Right renal pelvis (tissue), 4 donors: Measurements from ENCODE around the gene A2ML1. TPM values are rescaled to one million over a fixed set of nuclear protein-coding genes. Genes with fewer than 3 reads are reported as not detected.
"Not testable (repeated sequence)": the region's sequence is repeated elsewhere in the genome, so short reads cannot be mapped to it uniquely, and the experiment has no call there.

Source experiments
- DNase-seq, 4 donors: peaks; one replicate each; pipeline ENCODE4 v3.0.0-alpha.2; 2013; ENCODE audit warnings: low read depth in 4 of 4, low spot score in 3 of 4, missing footprints in 1 of 4
- polyA plus RNA-seq, 4 donors: library from polyadenylated mRNA; unstranded; fragments of 120-200 nt; gene quantifications; one replicate each; pipeline ENCODE4 v1.2.1, GENCODE V29; 2013; ENCODE audit not compliant: insufficient read length in 4 of 4

The A2ML1 gene
- polyA plus RNA-seq, 4 donors = 0.06 to 0.40 (median 0.21) TPM; not detected in 1

DNA sequence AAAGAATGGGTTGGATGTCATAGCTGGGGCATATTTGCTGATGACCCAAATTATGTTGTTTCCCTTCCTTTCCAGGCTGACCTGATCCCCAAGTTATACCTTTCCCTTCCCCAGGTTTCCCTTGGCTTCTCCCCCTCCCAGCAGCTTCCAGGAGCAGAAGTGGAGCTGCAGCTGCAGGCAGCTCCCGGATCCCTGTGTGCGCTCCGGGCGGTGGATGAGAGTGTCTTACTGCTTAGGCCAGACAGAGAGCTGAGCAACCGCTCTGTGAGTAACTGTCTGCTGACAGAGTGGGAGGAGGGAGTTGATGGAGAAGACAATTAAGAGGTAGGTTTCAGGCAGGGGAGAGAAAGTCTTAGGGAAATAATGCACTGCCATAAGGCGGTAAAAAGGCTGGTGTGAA is 25.0 kb downstream of the A2ML1 start:
- DNase-seq = no peak

DNA sequence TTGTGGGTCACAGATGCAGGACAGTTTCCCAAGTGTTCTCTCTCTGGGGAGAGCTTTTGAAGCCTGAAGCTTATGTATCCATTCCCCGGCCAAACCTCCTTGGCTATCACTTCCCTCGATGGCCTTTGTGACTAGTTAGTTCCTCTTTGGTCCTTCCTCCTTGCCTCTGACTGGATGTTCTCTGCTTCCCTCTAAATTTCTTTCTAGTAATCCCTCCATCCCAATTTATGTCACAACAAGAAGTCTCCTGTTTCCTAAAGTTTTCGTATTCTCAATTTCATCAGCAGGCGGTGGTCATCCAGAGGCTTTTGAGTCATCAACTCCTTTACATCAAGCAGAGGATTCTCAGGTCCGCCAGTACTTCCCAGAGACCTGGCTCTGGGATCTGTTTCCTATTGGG is 27.5 kb downstream of the A2ML1 start:
- DNase-seq = no peak

DNA sequence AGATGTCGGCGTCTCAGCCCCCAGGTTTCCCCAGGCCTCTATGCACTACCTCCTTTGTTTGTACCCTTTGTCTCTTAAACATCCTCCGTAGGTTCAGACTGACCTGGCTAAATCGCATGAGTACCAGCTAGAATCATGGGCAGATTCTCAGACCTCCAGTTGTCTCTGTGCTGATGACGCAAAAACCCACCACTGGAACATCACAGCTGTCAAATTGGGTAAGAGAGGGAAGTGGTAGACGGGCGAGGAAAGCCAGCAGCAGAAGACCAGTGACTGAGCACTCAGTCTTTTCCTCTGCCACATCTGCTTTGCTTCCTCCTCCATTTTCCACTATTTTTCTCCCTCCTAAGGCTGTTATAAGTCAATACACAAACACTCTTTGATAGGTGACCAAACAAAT is 29.7 kb downstream of the A2ML1 start:
- no peak for DNase-seq

DNA sequence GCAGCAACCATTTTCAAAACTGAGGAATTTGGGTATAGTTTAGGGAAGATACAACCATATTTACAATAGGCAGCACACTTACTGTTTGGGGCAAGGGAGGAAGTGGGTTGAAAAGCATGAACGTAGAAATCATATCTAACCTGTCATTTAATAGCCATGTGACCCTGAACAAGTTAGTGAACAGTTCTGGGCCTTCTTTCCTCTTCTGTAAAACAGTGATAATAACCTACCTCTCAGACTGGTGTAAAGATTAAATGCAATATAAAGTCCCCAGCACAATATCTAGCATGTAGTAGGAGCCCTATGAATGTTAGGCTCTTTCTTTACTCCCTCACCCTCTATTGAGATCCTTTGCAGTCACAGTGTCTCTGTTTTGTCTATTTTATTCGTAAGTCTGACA is 33.5 kb downstream of the A2ML1 start:
- no peak for DNase-seq

DNA sequence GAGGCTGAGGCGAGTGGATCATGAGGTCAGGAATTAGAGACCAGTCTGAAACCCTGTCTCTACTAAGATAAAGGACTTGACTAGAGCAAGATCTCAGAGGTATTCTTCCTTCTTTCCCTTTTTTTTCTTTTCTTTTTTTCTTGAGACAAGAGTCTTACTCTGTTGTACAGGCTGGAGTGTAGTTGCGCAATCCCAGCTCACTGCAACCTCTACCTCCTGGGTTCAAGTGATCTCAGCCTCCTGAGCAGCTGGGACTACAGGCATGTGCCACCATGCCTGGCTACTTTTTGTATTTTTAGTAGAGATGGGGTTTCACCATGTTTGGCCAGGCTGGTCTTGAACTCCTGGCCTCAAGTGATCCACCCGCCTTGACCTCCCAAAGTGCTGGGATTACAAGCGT is 37.0 kb downstream of the A2ML1 start:
- DNase-seq = not testable (repeated sequence)

DNA sequence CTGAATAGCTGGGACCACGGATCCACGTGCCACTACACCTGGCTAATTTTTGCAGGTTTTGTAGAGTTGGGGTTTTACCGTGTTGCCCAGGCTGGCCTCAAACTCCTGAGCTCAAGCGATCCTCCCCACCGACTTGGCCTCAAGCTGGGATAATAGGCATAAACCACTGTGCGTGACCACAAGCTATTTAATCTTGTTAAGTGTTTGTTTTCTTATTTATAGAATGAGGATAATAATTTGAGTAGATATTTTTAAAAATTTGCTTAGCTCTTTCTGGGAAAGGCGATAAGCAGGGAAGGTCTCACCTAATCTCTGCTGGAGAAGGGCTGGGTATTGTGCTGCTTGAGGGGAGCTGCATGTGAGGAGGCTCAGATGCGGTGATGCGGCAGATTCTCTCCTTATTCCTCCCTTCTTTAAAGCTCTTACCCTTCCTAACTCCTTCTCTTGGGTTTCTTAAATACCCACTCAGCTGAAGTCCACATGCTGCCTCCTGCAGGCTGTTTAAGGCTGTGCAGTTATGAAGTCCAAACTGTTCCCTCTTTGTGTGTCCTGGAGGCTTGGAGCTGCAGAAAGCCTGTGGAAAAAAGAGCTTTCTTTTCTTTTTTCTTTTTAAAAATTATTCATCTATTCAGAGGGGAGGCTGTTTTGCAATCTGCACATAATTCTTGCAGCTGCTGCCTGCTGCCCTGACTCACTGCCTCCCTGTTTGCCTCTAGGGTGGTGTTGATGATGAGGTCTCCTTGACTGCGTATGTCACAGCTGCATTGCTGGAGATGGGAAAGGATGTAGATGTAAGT is 37.9 kb downstream of the A2ML1 start:
- DNase-seq = peak in 3 of 4 donors; percentile 3 to 13 (median 7)

DNA sequence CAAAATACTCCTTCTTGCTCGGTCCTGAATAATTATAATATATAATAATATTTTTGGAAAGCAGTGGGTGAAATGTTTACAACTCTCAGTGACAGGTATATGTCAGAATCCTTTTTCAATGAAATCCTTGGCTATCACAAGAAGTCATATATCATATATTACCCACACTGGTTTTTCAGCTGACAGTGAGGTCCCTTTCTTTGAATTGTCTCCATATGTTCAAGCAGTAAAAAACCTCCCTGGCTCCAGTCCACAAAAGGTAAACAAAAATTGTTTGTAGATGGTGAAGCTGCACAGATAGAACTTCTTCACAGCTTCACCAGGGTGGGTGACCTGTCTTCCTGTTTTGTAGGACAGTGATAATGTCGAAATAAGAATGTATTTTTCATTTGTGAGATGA is 44.0 kb downstream of the A2ML1 start:
- no peak for DNase-seq

DNA sequence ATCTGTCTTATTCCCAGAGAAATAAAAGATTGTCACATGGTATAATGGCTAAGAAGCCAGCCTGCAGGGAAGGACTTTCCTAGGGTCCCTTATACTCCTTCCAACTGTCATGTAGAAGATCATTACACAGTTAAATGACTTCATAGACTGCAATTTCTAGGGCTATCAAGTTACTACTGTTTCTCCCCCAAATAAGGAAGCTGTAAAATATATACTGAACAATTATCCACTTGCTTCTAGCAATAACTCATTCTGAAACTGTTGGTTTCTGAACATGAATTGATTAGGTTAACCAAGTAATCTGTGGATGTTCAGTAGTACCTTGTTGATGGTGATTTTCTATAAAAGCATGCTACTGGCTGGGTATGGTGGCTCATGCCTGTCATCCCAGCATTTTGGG is 44.6 kb downstream of the A2ML1 start:
- DNase-seq = no peak

DNA sequence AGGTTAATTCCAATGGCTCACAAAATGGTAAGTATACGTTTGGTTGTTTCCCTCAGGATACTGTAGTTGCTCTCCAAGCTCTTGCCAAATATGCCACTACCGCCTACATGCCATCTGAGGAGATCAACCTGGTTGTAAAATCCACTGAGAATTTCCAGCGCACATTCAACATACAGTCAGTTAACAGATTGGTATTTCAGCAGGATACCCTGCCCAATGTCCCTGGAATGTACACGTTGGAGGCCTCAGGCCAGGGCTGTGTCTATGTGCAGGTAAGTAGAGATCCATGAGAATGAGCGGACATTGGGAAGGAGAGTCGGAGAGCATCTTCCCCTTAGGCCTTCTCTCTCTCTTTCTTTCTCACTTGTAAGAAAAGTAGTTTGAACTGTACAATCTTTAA is 45.4 kb downstream of the A2ML1 start:
- no peak for DNase-seq

DNA sequence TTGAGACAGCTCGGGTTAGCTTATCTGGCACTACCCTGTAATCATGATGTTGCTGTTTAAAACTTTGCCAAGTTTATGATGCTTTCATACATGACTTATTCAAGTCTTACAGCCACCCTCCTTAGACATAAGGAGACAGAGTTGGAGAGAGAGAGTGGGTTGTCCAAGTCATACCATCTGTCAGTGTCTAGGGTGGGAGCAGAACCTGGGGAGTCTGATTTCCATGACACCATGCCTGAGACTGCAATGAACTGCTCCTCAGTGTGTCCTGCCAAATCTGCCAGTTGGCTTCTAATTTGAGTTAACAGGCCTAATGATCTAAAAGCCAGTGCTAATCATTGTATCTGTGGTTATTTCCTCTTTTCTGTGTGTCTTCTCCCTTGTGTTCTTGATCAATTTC is 48.2 kb downstream of the A2ML1 start:
- no peak for DNase-seq

DNA sequence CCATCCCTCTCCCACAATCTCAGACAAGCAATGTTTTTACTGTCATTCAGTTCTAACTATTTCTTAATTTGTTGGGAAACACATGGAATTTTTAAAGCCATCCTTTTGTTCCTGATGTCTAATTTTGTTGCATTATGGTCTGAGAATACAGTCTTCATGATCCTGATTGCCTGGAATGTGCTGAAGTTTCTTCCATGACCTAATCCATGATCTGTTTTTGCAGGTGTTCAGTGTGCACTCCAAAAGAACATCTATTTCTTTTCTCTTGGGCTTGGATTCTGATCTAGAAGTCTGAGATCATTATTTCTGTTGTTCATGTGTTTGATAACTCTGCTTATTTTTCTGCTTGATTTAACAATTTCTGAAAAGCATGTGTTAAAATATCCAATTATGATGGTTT is 48.6 kb downstream of the A2ML1 start:
- no peak for DNase-seq

DNA sequence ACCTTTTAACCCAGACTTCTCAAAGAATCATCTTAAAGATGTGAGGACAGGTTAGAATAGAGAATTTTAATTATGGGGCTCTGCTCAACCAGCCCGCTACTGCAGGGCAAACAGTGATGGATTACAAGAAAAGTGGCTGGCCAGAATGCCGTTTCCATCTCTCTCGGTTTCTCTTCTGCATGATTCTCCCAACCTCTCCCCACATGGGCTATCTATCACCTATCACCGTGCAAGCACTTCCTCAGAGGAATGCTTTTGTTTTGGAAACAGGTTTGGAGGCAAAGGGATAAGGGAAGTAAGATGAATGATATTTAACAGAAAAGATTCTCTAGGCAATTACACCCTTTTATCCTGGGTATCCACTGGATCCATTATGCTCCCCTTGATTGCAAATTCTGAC is 54.5 kb downstream of the A2ML1 start:
- no peak for DNase-seq

DNA sequence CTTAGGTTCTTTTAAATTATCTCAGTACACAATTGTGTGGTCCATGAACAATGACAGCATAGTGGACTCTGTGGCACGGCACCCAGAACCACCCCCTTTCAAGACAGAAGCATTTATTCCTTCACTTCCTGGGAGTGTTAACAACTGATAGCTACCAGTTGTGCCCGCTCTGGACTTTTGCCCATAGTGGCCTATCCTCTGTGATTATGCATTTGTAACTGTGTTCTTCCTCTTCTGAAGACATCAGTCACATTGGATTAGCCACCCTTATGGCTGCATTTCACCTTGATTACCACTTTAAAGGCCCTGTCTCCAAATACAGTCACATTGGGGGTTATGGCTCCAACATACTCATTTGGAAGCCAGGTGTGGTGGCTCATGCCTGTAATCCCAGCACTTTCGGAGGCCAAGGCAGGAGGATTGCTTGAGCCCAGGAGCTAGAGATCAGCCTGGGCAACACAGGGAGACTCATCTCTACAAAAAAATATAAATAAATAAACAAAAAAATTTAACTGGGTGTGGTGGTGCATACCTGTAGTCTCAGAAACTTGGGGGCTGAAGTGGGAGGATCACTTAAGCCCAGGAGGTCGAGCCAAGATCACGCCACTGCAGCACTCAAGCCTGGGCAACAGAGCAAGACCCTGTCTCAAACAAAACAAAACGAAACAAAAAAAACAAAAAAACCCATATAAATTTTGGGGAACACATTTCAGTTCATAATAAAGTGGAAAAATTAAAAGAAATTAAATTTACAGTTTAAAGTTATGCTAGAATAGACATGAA is 64.3 kb downstream of the A2ML1 start:
- DNase-seq = no peak

DNA sequence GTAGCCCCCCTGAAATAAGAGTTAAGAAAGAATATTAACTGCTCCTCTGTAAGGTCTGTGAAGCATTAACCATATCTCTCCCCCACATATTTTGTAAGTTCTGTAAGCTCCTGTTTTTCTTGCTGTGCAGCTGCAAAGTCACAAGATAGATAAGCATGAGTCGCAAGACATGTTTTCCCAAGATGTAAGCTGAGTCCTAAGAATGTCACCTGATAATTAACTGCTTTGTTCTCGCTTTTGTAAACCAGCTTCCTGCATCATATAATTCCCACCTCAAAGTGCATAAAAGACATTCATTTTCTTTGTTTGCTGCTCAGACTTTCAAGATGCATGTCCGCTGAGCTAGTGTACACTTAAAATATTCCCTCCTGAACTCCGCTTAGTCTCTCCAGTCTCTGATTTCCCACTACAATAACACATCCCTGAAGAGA is 64.9 kb downstream of the A2ML1 start:
- no peak for DNase-seq

DNA sequence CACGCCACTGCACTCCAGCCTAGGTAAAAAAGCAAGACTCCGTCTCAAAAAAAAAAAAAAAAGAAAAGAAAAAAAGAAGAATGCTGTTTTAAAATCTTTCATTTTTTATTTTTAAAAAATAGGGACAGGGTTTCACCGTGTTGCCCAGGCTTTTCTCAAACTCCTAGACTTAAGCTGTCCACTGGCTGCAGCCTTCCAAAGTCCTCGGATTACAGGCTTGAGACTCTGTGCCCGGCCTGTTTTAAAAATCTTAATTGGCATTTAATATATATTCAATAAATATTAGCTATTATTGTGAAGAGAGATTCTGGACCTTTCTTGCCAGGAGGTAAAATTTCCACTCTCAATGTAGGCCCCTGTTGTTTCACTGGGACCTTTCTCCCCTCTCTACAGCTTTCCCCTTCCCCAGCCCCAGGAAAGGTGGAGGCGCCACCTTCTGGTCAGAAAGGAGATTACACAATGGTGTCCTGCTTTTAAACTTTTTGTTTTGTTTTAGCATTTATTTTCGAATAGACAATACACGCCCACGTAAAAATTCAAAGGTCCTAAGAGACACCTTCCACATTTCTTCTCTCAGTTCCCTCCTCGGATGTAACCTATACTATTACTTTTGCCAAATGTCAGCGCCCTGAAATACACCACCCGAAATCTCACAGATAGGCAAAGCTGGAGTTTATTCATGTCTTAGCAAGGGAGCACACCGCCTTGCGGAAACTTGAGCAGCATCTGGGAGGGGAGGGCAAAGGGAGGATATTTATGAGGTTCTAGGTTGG is 68.1 kb downstream of the A2ML1 start:
- peak in 3 of 4 donors; percentile 65 to 75 (median 68) for DNase-seq

DNA sequence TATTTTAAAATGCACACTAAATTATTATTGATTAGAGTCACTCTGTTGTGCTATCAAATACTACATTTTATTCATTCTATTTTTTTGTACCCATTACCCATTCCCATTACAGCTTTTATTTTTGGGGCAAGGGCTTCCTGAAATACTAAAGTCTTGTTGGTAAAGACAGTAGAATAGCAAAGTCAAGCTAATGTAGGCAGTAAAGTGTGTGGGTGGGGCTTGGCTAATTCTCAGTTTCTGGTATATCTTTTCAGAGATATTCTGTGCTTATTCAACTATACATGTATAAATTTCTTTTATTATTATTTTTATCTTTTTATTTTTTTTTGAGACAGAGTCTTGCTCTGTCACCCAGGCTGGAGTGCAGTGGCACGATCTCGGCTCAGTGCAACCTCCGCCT is 69.6 kb downstream of the A2ML1 start:
- DNase-seq = no peak

DNA sequence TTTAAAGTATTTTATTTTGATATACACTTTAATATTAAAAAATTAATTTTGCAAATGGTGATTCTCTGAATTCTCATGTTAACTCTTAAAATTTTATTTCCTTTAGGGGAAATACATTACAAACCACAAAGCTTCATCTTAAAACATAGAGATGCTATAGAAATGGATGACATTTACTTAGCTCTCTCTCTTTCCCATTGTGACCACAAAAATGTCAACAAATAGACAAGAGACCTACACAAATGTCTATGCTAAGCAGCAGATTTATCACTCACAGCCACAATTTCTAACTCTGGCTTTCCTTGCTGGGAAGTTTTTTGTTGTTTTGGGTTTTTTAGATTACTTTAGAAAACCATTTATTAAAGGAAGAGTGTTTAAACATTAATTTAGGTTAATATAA is 72.0 kb downstream of the A2ML1 start:
- no peak for DNase-seq

DNA sequence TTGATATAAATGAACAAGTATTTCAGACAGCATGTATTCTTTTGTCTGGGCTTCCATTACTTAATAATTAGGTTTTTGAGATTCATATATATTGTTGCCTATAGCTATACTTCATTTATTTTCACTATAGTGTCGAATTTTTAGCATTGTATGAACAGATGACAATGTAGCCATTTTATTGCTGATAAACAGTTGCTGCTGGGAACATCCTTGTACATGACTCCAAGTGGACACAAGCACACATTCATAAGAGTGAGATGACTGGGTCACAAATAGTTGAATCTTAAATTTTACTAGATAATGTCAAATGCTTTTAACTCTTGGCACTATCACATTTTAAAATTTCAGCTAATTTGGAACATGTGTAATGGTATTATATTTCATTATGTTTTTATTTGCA is 72.6 kb downstream of the A2ML1 start:
- DNase-seq = no peak

DNA sequence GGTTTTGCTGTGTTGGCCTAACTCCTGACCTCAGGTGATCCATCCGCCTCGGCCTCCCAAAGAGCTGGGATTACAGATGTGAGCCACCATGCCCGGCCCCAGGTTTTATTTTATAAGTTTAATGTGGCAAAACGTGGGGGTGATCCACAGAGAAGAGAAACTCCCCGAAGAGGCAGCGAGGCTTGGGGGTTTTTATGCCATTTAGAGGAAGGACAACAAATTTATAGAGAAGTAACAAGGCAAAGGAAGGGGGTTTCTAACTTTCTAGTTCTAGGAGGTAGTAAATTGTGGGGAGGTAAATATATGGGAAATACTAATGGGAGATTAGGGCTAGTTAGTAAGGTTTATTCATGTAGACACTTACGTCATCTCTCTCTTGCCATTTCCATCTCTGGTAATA is 74.7 kb downstream of the A2ML1 start:
- DNase-seq = no peak

DNA sequence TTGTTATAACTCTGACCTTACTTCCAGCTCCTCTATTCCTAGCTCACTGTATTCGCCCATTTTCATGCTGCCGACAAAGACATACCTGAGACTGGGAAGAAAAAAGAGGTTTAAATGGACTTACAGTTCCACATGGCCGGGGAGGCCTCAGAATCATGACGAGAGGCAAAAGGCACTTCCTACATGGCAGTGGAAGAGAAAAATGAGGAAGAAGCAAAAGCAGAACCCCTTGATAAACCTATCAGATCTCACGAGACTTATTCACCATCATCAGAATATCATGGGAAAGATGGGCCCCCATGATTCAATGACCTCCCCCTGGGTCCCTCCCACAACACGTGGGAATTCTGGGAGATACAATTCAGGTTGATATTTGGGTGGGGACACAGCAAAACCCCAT is 77.4 kb downstream of the A2ML1 start:
- no peak for DNase-seq

DNA sequence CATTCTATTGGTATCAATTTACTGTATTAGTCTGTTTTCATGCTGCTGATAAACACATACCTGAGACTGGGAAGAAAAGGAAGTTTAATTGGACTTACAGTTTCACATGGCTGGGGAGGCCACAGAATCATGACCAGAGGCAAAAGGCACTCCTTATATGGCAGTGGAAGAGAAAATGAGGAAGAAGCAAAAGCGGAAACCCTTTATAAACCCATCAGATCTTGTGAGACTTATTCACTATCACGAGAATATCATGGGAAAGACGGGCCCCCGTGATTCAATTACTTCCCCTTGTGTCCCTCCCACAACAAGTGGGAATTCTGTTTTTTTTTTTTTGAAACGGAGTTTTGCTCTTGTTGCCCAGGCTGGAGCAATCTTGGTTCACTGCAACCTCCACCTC is 80.3 kb downstream of the A2ML1 start:
- DNase-seq = not testable (repeated sequence)
